Endothelial cell of umbilical vein (primary cell): ENCODE measurements around the gene ERBB2. TPM values are rescaled to one million over a fixed set of nuclear protein-coding genes. Genes with fewer than 3 reads are reported as not detected.

Experiments used
- BruUV-seq: library from RNA; stranded (reverse); fragments of 400-500 nt; replicated peaks from 2 replicates; lab custom pipeline; 2021; lab: Mats Ljungman, UMichigan
- CTCF ChIA-PET: fragments of 300-600, 350-600 bp; sonication (Branson Sonifier 250); formaldehyde crosslinking; loops from one replicate; lab custom pipeline; 2021; ENCODE audit warnings: antibody characterized with exemption, inconsistent platforms; lab: Charles Lee
- POLR2A ChIA-PET: fragments of 300-600, 350-600 bp; sonication (Branson Sonifier 250); formaldehyde crosslinking; loops from one replicate; lab custom pipeline; 2021; ENCODE audit warnings: antibody characterized with exemption, inconsistent platforms; lab: Charles Lee
- DNase-seq: peaks from one replicate; pipeline ENCODE4 v3.0.0-alpha.2; 2011; ENCODE audit warnings: low read depth, low spot score
- FAIRE-seq: peaks from 2 replicates; lab custom pipeline; 2011; peaks lifted over from hg19 to GRCh38; lab: Jason Lieb, UNC
- H2AFZ ChIP-seq: 2 replicates; pipeline ENCODE4 v1.6.0; 2012; ENCODE audit warnings: low read depth, low read length, control low read depth, inconsistent platforms
- H3K27ac ChIP-seq: 2 replicates; pipeline ENCODE4 v1.5.1; 2011; ENCODE audit warnings: low read depth, mild to moderate bottlenecking, control low read depth, low read length, moderate library complexity; ENCODE audit not compliant: insufficient read depth
- H3K27me3 ChIP-seq, 2 experiments: 2 replicates each; pipeline versions ENCODE4 v1.6.0 to v1.6.1; 2011; ENCODE audit warnings: low read length in 2 of 2, mixed read lengths in 1 of 2; ENCODE audit not compliant: control insufficient read depth in 2 of 2, insufficient read depth in 2 of 2
- H3K36me3 ChIP-seq, 2 experiments: 2 replicates in 1 of 2; 3 replicates in 1 of 2; pipeline ENCODE4 v1.5.1; 2011; ENCODE audit warnings: low read length in 2 of 2, mild to moderate bottlenecking in 1 of 2, moderate library complexity in 1 of 2; ENCODE audit not compliant: control insufficient read depth in 2 of 2, insufficient read depth in 2 of 2; ENCODE audit errors: extremely low read depth in 1 of 2
- H3K4me1 ChIP-seq: 3 replicates; pipeline ENCODE4 v1.5.1; 2011; ENCODE audit warnings: mild to moderate bottlenecking, low read length; ENCODE audit not compliant: control insufficient read depth, insufficient read depth; ENCODE audit errors: extremely low read depth
- H3K4me2 ChIP-seq: 2 replicates; pipeline ENCODE4 v1.6.1; 2011; ENCODE audit warnings: low read length, control low read depth, mixed read lengths; ENCODE audit not compliant: insufficient read depth
- H3K4me3 ChIP-seq, 3 experiments: fragments of 200-600 bp in 1 of 3; sonication (generic), shearing (Covaris generic) in 1 of 3; replicated peaks in 1 of 3; 2 replicates each; pipeline ENCODE4 v1.5.1; 2011 to 2016; ENCODE audit warnings: control low read depth in 3 of 3, low read length in 3 of 3, mild to moderate bottlenecking in 2 of 3, inconsistent platforms in 1 of 3, low read depth in 1 of 3, moderate library complexity in 1 of 3; ENCODE audit not compliant: insufficient read depth in 1 of 3
- H3K79me2 ChIP-seq: 2 replicates; pipeline ENCODE4 v1.6.0; 2012; ENCODE audit warnings: low read length, inconsistent platforms; ENCODE audit not compliant: control insufficient read depth, insufficient read depth
- H3K9ac ChIP-seq: replicated peaks from 2 replicates; pipeline ENCODE3; 2011; ENCODE audit warnings: low read length, control low read depth; ENCODE audit not compliant: insufficient read depth; ENCODE audit errors: extremely low read depth
- H3K9me1 ChIP-seq: replicated peaks from 3 replicates; pipeline ENCODE4 v1.6.0; 2011; ENCODE audit warnings: mild to moderate bottlenecking, low read length; ENCODE audit not compliant: control insufficient read depth, insufficient read depth; ENCODE audit errors: extremely low read depth
- H3K9me3 ChIP-seq: replicated peaks from 2 replicates; pipeline ENCODE4 v1.5.1; 2012; ENCODE audit warnings: low read length, inconsistent platforms; ENCODE audit not compliant: control insufficient read depth, insufficient read depth
- H4K20me1 ChIP-seq: replicated peaks from 2 replicates; pipeline ENCODE3; 2011; ENCODE audit warnings: mild to moderate bottlenecking, low read length; ENCODE audit not compliant: control insufficient read depth, insufficient read depth; ENCODE audit errors: extremely low read depth
- CTCF ChIP-seq, 2 donors: IDR thresholded peaks; 1 replicate in 1 of 2; 2 replicates in 1 of 2; pipeline ENCODE4 v1.5.1; 2011; ENCODE audit warnings: low read length in 2 of 2, mild to moderate bottlenecking in 2 of 2, moderate library complexity in 2 of 2, control low read depth in 1 of 2, inconsistent platforms in 1 of 2, low read depth in 1 of 2; ENCODE audit not compliant: insufficient read depth in 1 of 2; ENCODE audit errors: extremely low read depth in 1 of 2
- EZH2 ChIP-seq: IDR thresholded peaks from 2 replicates; pipeline ENCODE4 v1.6.1; 2012; ENCODE audit warnings: borderline replicate concordance, low read depth, mild to moderate bottlenecking, moderate library complexity, low read length, inconsistent platforms; ENCODE audit not compliant: severe bottlenecking
- JUN ChIP-seq: IDR thresholded peaks from 2 replicates; pipeline ENCODE4 v1.6.1; 2011; ENCODE audit warnings: borderline replicate concordance, low read depth; ENCODE audit not compliant: insufficient read length, insufficient read depth
- MAX ChIP-seq: IDR thresholded peaks from 2 replicates; pipeline ENCODE4 v1.6.1; 2011; ENCODE audit not compliant: insufficient read depth, insufficient read length
- MYC ChIP-seq: IDR thresholded peaks from one replicate; pipeline ENCODE4 v1.6.1; 2011; ENCODE audit warnings: mild to moderate bottlenecking, low read depth, low read length
- POLR2A ChIP-seq: IDR thresholded peaks from 2 replicates; pipeline ENCODE4 v1.6.1; 2012; ENCODE audit warnings: low read depth, mild to moderate bottlenecking, control low read depth, low read length
- POLR2AphosphoS5 ChIP-seq: IDR thresholded peaks from 2 replicates; pipeline ENCODE4 v1.6.1; 2012; ENCODE audit warnings: low read depth, mild to moderate bottlenecking, control low read depth, low read length, moderate library complexity; ENCODE audit not compliant: insufficient read depth
- dilution Hi-C: fragments of 300-500 bp; cut with MboI; formaldehyde crosslinking; loops from one replicate; pipeline ENCODE4 v1.15.0; 2019; ENCODE audit warnings: low sequenced_read_pairs; ENCODE audit not compliant: extremely low pct_ligation_motif_present
- intact Hi-C: fragments of 100-400 bp; cut with micrococcal nuclease; formaldehyde crosslinking; loops from one replicate; pipeline ENCODE4 v1.10.0; 2022
- polyA plus RNA-seq, 4 experiments: library from polyadenylated mRNA; depleted of rRNA in 3 of 4; stranded (reverse) in 3 of 4; unstranded in 1 of 4; fragments of >200 nt; gene quantifications; 2 replicates each; pipeline versions ENCODE4 v1.2.1 to v1.2.3, GENCODE V29; 2011 to 2012; ENCODE audit warnings: missing spikeins in 1 of 4
- total RNA-seq: library from RNA; stranded (reverse); gene quantifications from 2 replicates; pipeline ENCODE4 v1.2.3, GENCODE V29; 2021

Gene ERBB2
- total and polyA plus RNA-seq, 2 donors (not counting 3 experiments of a cell fraction or from before 2014, with no cell fraction given), result 20.6 to 32.9 TPM

GRCh38 chr17:39730095-39730921, 30.4 kb downstream of the ERBB2 start, which contains the start of gene MIEN1:
TSS of gene MIEN1 (minus strand) at chr17:39730532. CDS start at chr17:39730495, 37 bp downstream.
- H3K9ac ChIP-seq, result peak within 1 kb of the TSS; percentile 84
- POLR2A ChIA-PET, result interaction anchor here (0.6 to 0.7 kb wide), 2 partner anchors 63 to 141 kb away, joined by 5 read pairs; no protein-coding TSS in a partner anchor
- no peaks in the 10 kb centered on the region for H4K20me1 ChIP-seq
- peaks cover 2% of the 10 kb centered on the region in 2 experiments for H3K36me3 ChIP-seq
- H3K79me2 ChIP-seq, result no peaks in the 10 kb centered on the region
- H3K4me1 ChIP-seq, result peaks cover 13% of the 10 kb centered on the region
- H3K9me3 ChIP-seq, result no peaks in the 10 kb centered on the region
- H3K27ac ChIP-seq, result peak within 1 kb of the TSS; percentile 68
- dilution Hi-C loops, result no loop called here
- no peak for TF ChIP-seq EZH2
- TF ChIP-seq MYC, result no peak
- TF ChIP-seq CTCF (IDR thresholded peaks at IDR 0.05; ENCODE audit: extremely low read depth in 1 of 2, insufficient read depth in 1 of 2, low read depth in 1 of 2, low read length in 2 of 2), result peak; percentile 83 to 95
- no peak for TF ChIP-seq JUN
- TF ChIP-seq POLR2AphosphoS5, result peak; percentile 93
- peak; percentile 82 for TF ChIP-seq POLR2A
- peak; percentile 86 for TF ChIP-seq MAX
- intact Hi-C loops, result loop anchor here (1.0 to 2.0 kb wide), 2 partner anchors 108 to 250 kb away; partner anchors contain the start of gene PSMD3
- TSS peak; percentile 72 for BruUV-seq
- H3K27me3 ChIP-seq, result no peaks in the 10 kb centered on the region
- H2AFZ ChIP-seq, result peak within 1 kb of the TSS; percentile 68
- peak; percentile 86 for DNase-seq
- H3K4me2 ChIP-seq, result peak within 1 kb of the TSS; percentile 66
- CTCF ChIA-PET, result interaction anchor here (0.6 to 3.8 kb wide), 25 partner anchors 9 to 275 kb away, joined by 3 to 33 read pairs (median 5); partner anchors contain the start of genes ERBB2, PGAP3 and PSMD3
- H3K9me1 ChIP-seq, result no peaks in the 10 kb centered on the region
- peak; percentile 79 for FAIRE-seq
- peak within 1 kb of the TSS; percentile 40 to 87 (median 59) for H3K4me3 ChIP-seq
